HepG2 (cell line): Measurements from ENCODE around the gene TSNAXIP1. TPM values are rescaled to one million over a fixed set of nuclear protein-coding genes. Genes with fewer than 3 reads are reported as not detected.

Experiments used
- DZIP1 ChIP-seq: sonication (generic); formaldehyde crosslinking; IDR thresholded peaks from 2 replicates; pipeline ENCODE4 v1.5.0; 2020; ENCODE audit warnings: mild to moderate bottlenecking, missing genetic modification reagents
- ELF1 ChIP-seq: sonication (generic); formaldehyde crosslinking; IDR thresholded peaks from 2 replicates; pipeline ENCODE4 v1.4.0; 2020; ENCODE audit warnings: missing genetic modification reagents
- KLF13 ChIP-seq: sonication (generic); formaldehyde crosslinking; IDR thresholded peaks from 2 replicates; pipeline ENCODE4 v1.4.0; 2020; ENCODE audit warnings: mild to moderate bottlenecking, missing genetic modification reagents
- MATR3 ChIP-seq: sonication (generic); formaldehyde crosslinking; IDR thresholded peaks from 2 replicates; pipeline ENCODE4 v1.4.0; 2020; ENCODE audit warnings: missing genetic modification reagents
- RBM39 ChIP-seq: fragments of 200-400 bp; formaldehyde crosslinking; IDR thresholded peaks from one replicate; pipeline ENCODE4 v1.6.1; 2018; ENCODE audit warnings: antibody characterized with exemption, mild to moderate bottlenecking, low read depth, low read length; ENCODE audit not compliant: poor library complexity, severe bottlenecking
- RNF219 ChIP-seq: sonication (generic); formaldehyde crosslinking; IDR thresholded peaks from 2 replicates; pipeline ENCODE4 v1.5.0; 2020; ENCODE audit warnings: mild to moderate bottlenecking, missing genetic modification reagents
- SIX1 ChIP-seq: sonication (generic); formaldehyde crosslinking; IDR thresholded peaks from 2 replicates; pipeline ENCODE4 v1.4.0; 2020; ENCODE audit warnings: missing genetic modification reagents, borderline replicate concordance
- TAF15 ChIP-seq: fragments of 200-400 bp; formaldehyde crosslinking; IDR thresholded peaks from one replicate; pipeline ENCODE4 v1.6.1; 2018; ENCODE audit warnings: mild to moderate bottlenecking, low read depth, low read length; ENCODE audit not compliant: poor library complexity, severe bottlenecking
- UBTF ChIP-seq: sonication (generic); formaldehyde crosslinking; IDR thresholded peaks from 2 replicates; pipeline ENCODE4 v1.4.0; 2020; ENCODE audit warnings: mild to moderate bottlenecking, missing genetic modification reagents
- WIZ ChIP-seq: sonication (generic); formaldehyde crosslinking; IDR thresholded peaks from 2 replicates; pipeline ENCODE4 v1.5.1; 2020; ENCODE audit warnings: mild to moderate bottlenecking, missing genetic modification reagents
- ZBTB25 ChIP-seq: IDR thresholded peaks from 2 replicates; pipeline ENCODE4 v1.6.1; 2018; ENCODE audit warnings: missing genetic modification reagents
- ZEB1 ChIP-seq: IDR thresholded peaks from 2 replicates; pipeline ENCODE4 v1.6.1; 2012; ENCODE audit warnings: mild to moderate bottlenecking, low read depth, inconsistent platforms; ENCODE audit not compliant: insufficient replicate concordance
- ZMYM3 ChIP-seq: sonication (generic); formaldehyde crosslinking; IDR thresholded peaks from 2 replicates; pipeline ENCODE4 v1.5.1; 2020; ENCODE audit warnings: mild to moderate bottlenecking, missing genetic modification reagents
- ZNF12 ChIP-seq: sonication (generic); formaldehyde crosslinking; IDR thresholded peaks from 2 replicates; pipeline ENCODE4 v1.5.0; 2020; ENCODE audit warnings: missing genetic modification reagents
- ZNF138 ChIP-seq: sonication (generic); formaldehyde crosslinking; IDR thresholded peaks from 2 replicates; pipeline ENCODE4 v1.5.0; 2020; ENCODE audit warnings: mild to moderate bottlenecking, low read depth, missing genetic modification reagents
- ZNF580 ChIP-seq: IDR thresholded peaks from 2 replicates; pipeline ENCODE4 v1.6.1; 2016; ENCODE audit warnings: low read depth, borderline replicate concordance
- ZNF780A ChIP-seq: sonication (generic); formaldehyde crosslinking; IDR thresholded peaks from 2 replicates; pipeline ENCODE4 v1.8.0; 2022; ENCODE audit warnings: mild to moderate bottlenecking, missing genetic modification reagents, moderate library complexity
- ZNF792 ChIP-seq: IDR thresholded peaks from 2 replicates; pipeline ENCODE4 v1.6.1; 2016
- polyA plus RNA-seq, 8 experiments: library from polyadenylated mRNA; depleted of rRNA in 3 of 8; stranded (reverse) in 7 of 8; unstranded in 1 of 8; fragments of >200 nt; fragmentation: Illumina TruSeq in 4 of 8; extraction: Trizol in 4 of 8; gene quantifications; 2 replicates each; pipeline versions ENCODE4 v1.2.1 to v1.2.3, GENCODE V29; 2011 to 2016; ENCODE audit warnings: low read depth in 4 of 8, missing spikeins in 1 of 8, mixed read lengths in 1 of 8; ENCODE audit not compliant: insufficient read depth in 1 of 8
- total RNA-seq, 5 experiments: library from RNA; depleted of rRNA; stranded (reverse); fragments of >200 nt; fragmentation: Illumina TruSeq; extraction: Trizol; gene quantifications; 2 replicates each; pipeline ENCODE4 v1.2.3, GENCODE V29; 2016; ENCODE audit warnings: low read depth in 1 of 5

TSNAXIP1 gene
- total and polyA plus RNA-seq, 2 of the 13 experiments (the other 11 are each of a cell fraction or from before 2014, with no cell fraction given) = 0.37 to 0.86 TPM

- TF ChIP-seq ZBTB25 (0 out of 2 replicates have a peak, but pooled peaks have one; percentile 9), ZNF138 (CRISPR knock-in tag) (no peak), TAF15 (no peak), KLF13 (CRISPR knock-in tag) (no peak), ELF1 (CRISPR knock-in tag) (no peak), RNF219 (CRISPR knock-in tag) (no peak), ZNF792 (CRISPR knock-in tag) (no peak), RBM39 (no peak), MATR3 (CRISPR knock-in tag) (no peak), ZNF12 (no peak), DZIP1 (CRISPR knock-in tag) (peak; percentile 82; the same call in 1 of the 2 replicates), ZNF780A (no peak), SIX1 (no peak), ZEB1 (no peak), ZNF580 (no peak), WIZ (CRISPR knock-in tag) (no peak), UBTF (no peak), ZMYM3 (CRISPR knock-in tag) (no peak)
Measured at GRCh38 chr16:67805718-67806427, 816 bp upstream of the TSNAXIP1 start (continued).
